Liver (tissue), 9 donors: Measurements from ENCODE around the gene GALNT14. TPM values are rescaled to one million over a fixed set of nuclear protein-coding genes. Genes with fewer than 3 reads are reported as not detected.

Experiments
- DNase-seq: peaks from one replicate; pipeline ENCODE4 v3.0.0-alpha.2; 2017; ENCODE audit warnings: low spot score
- H3K27ac ChIP-seq, 2 donors: one replicate each; pipeline ENCODE4 v1.7.0; 2013; ENCODE audit warnings: inconsistent platforms in 2 of 2, low read length in 2 of 2, control low read depth in 1 of 2, low read depth in 1 of 2, mild to moderate bottlenecking in 1 of 2
- H3K27me3 ChIP-seq, 4 donors: one replicate each; pipeline versions ENCODE4 v1.6.1 to v1.7.0; 2013; ENCODE audit warnings: low read length in 3 of 4, inconsistent platforms in 1 of 4, mild to moderate bottlenecking in 1 of 4, moderate library complexity in 1 of 4; ENCODE audit not compliant: control insufficient read depth in 4 of 4, insufficient read depth in 4 of 4
- H3K36me3 ChIP-seq, 4 donors: one replicate each; pipeline versions ENCODE4 v1.6.1 to v1.7.0; 2013; ENCODE audit warnings: low read length in 3 of 4, mild to moderate bottlenecking in 3 of 4, low read depth in 1 of 4, moderate library complexity in 1 of 4; ENCODE audit not compliant: control insufficient read depth in 4 of 4, insufficient read depth in 3 of 4
- H3K4me1 ChIP-seq, 4 donors: one replicate each; pipeline versions ENCODE4 v1.6.1 to v1.7.0; 2013; ENCODE audit warnings: low read length in 3 of 4, mild to moderate bottlenecking in 3 of 4, moderate library complexity in 1 of 4; ENCODE audit not compliant: control insufficient read depth in 4 of 4, insufficient read depth in 4 of 4
- H3K4me3 ChIP-seq, 3 donors: one replicate each; pipeline versions ENCODE4 v1.6.1 to v1.7.0; 2013; ENCODE audit warnings: low read length in 3 of 3, control low read depth in 1 of 3, low read depth in 1 of 3, mild to moderate bottlenecking in 1 of 3
- H3K9ac ChIP-seq, 2 donors: one replicate each; pipeline ENCODE4 v1.7.0; 2013; ENCODE audit warnings: low read length in 2 of 2, mild to moderate bottlenecking in 2 of 2, moderate library complexity in 2 of 2, control low read depth in 1 of 2, low read depth in 1 of 2
- H3K9me3 ChIP-seq, 4 donors: one replicate each; pipeline versions ENCODE4 v1.6.1 to v1.7.0; 2013; ENCODE audit warnings: low read length in 3 of 4; ENCODE audit not compliant: control insufficient read depth in 4 of 4
- ATF3 ChIP-seq: IDR thresholded peaks from 2 replicates; pipeline ENCODE4 v1.6.1; 2016; ENCODE audit warnings: antibody characterized with exemption
- FOXA2 ChIP-seq: IDR thresholded peaks from 2 replicates; pipeline ENCODE4 v1.6.1; 2016; ENCODE audit warnings: antibody characterized with exemption
- HNF4A ChIP-seq, 2 donors: conservative IDR thresholded peaks; 2 replicates each; pipeline ENCODE4 v1.6.1; 2016; ENCODE audit warnings: antibody characterized with exemption in 2 of 2, mild to moderate bottlenecking in 2 of 2
- HNF4G ChIP-seq: IDR thresholded peaks from 2 replicates; pipeline ENCODE4 v1.6.1; 2016; ENCODE audit warnings: antibody characterized with exemption
- JUND ChIP-seq, 2 donors: IDR thresholded peaks; 2 replicates each; pipeline ENCODE4 v1.6.1; 2016; ENCODE audit warnings: antibody characterized with exemption in 2 of 2
- NR2F2 ChIP-seq: IDR thresholded peaks from 2 replicates; pipeline ENCODE4 v1.6.1; 2016; ENCODE audit warnings: antibody characterized with exemption
- REST ChIP-seq: IDR thresholded peaks from 2 replicates; pipeline ENCODE4 v1.6.1; 2016; ENCODE audit warnings: antibody characterized with exemption, mild to moderate bottlenecking
- RXRA ChIP-seq, 2 donors: IDR thresholded peaks; 2 replicates each; pipeline ENCODE4 v1.6.1; 2017 to 2018; ENCODE audit warnings: antibody characterized with exemption in 2 of 2, mild to moderate bottlenecking in 1 of 2
- TAF1 ChIP-seq: conservative IDR thresholded peaks from 2 replicates; pipeline ENCODE4 v1.6.1; 2016; ENCODE audit warnings: antibody characterized with exemption, mild to moderate bottlenecking
- YY1 ChIP-seq: IDR thresholded peaks from 2 replicates; pipeline ENCODE4 v1.6.1; 2016; ENCODE audit warnings: antibody characterized with exemption, mild to moderate bottlenecking
- WGBS: extraction: QIAGEN DNeasy Blood & Tissue Kit; methylation state at CpG from one replicate; pipeline ENCODE4 v1.1.7; 2013; 5-methylcytosine and 5-hydroxymethylcytosine counted together
- polyA plus RNA-seq, 2 donors: library from polyadenylated mRNA; stranded (reverse) in 1 of 2; unstranded in 1 of 2; fragments of 200-250 nt in 1 of 2; fragments of >200 nt in 1 of 2; fragmentation: Nextera tagmentation in 1 of 2; extraction: Ambion mirVana in 1 of 2; gene quantifications; one replicate each; pipeline versions ENCODE4 v1.2.1 to v1.2.3, GENCODE V29; 2013 to 2015
- total RNA-seq, 2 donors: library from RNA; depleted of rRNA; stranded (reverse); fragments of >200 nt; gene quantifications; one replicate each; pipeline ENCODE4 v1.2.3, GENCODE V29; 2014
- donor health status: healthy.
- donor health status: healthy.
- donor health status: healthy.
- donor health status: healthy.
- donor health status: healthy.

The GALNT14 gene
- total and polyA plus RNA-seq, 4 donors: 0.86 to 2.0 (median 1.5) TPM

- H3K27me3 ChIP-seq: peaks cover 0 to 8% (median 0%) of the 10 kb centered on the region in 4 donors
- TF ChIP-seq HNF4A (conservative IDR thresholded peaks at IDR 0.05): no peak
- H3K9ac ChIP-seq: no peak overlapping the region
- H3K4me3 ChIP-seq: no peak overlapping the region
- 72% methylated on average over 6 of the region's 6 CpGs for WGBS
- no peak overlapping the region for H3K27ac ChIP-seq
- H3K4me1 ChIP-seq: no peaks in the 10 kb centered on the region
- DNase-seq: no peak
- H3K9me3 ChIP-seq: no peaks in the 10 kb centered on the region
- H3K36me3 ChIP-seq: no peaks in the 10 kb centered on the region
These were observed 12.1 kb downstream of the GALNT14 start for GRCh38 chr2:31125918-31126695.

- no peak for TF ChIP-seq YY1
- TF ChIP-seq JUND (IDR thresholded peaks at IDR 0.05): no peak
- TF ChIP-seq REST: no peak
- no peak for TF ChIP-seq TAF1
- no peak for TF ChIP-seq HNF4G
- no peak for TF ChIP-seq ATF3
- no peak for TF ChIP-seq HNF4A (conservative IDR thresholded peaks at IDR 0.05)
- no peak for TF ChIP-seq NR2F2
- TF ChIP-seq RXRA (IDR thresholded peaks at IDR 0.05): no peak
- no peak for TF ChIP-seq FOXA2
- Histone ChIP-seq H3K27ac (no peak overlapping the region), H3K36me3 (no peaks in the 10 kb centered on the region), H3K9ac (no peak overlapping the region), H3K4me3 (no peak overlapping the region), H3K4me1 (no peaks in the 10 kb centered on the region), H3K9me3 (no peaks in the 10 kb centered on the region), H3K27me3 (peaks cover 0 to 8% (median 0%) of the 10 kb centered on the region in 4 donors)
- no peak for DNase-seq
- WGBS: 91% methylated on average over 4 of the region's 4 CpGs
These were observed 13.3 kb downstream of the GALNT14 start for GRCh38 chr2:31124904-31125303.

- Histone ChIP-seq H3K36me3 (no peaks in the 10 kb centered on the region), H3K9me3 (no peaks in the 10 kb centered on the region), H3K9ac (no peak overlapping the region), H3K27ac (no peak overlapping the region), H3K27me3 (peaks cover 0 to 8% (median 0%) of the 10 kb centered on the region in 4 donors), H3K4me1 (no peaks in the 10 kb centered on the region), H3K4me3 (no peak overlapping the region)
- no peak for DNase-seq
- TF ChIP-seq HNF4A (conservative IDR thresholded peaks at IDR 0.05) (no peak), ATF3 (no peak), NR2F2 (no peak)
- 83% methylated on average over 9 of the region's 9 CpGs for WGBS
These were observed 16.1 kb downstream of the GALNT14 start for GRCh38 chr2:31122133-31122532.
